Gastrocnemius medialis (tissue), 4 donors: Measurements from ENCODE around the gene ANTXR1.

Source experiments
- POLR2A ChIP-seq, 2 donors: fragments of 450-650 bp; IDR thresholded peaks; one replicate each; pipeline ENCODE4 v1.6.1; 2017; ENCODE audit warnings: antibody characterized with exemption in 2 of 2, mild to moderate bottlenecking in 2 of 2, moderate library complexity in 2 of 2
- TF ChIP-seq, protein P1 (sequence below), 5 experiments: fragments of 450-650 bp in 3 of 5; fragments of 200-600 bp in 2 of 5; sonication (generic) in 2 of 5; IDR thresholded peaks in 4 of 5; conservative IDR thresholded peaks in 1 of 5; 1 replicate in 4 of 5; 2 replicates in 1 of 5; pipeline ENCODE4 v1.5.1; 2016 to 2019; ENCODE audit warnings: antibody characterized with exemption in 5 of 5, mild to moderate bottlenecking in 3 of 5, moderate library complexity in 3 of 5

DNA sequence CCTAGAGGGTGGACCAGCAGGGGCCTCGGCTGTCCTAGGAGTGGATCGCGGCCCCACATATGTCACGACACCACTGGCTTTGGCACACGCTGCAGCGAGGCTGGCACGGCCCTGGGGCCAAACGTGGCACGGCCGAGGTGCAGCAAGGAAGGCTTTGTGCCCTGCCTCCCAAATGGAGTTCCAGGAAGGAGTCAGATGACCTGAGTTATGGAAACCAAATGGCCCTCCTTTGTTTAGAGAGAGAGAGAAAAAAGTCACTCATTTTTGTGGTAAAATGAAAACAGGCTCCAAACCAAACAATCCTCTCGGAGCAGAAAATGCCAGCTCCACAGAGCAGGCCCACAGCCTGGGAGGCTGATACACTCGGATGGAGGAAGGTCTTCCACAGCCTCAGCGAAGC, 105.6 kb downstream of the ANTXR1 start:
- TF ChIP-seq, protein P1, sequence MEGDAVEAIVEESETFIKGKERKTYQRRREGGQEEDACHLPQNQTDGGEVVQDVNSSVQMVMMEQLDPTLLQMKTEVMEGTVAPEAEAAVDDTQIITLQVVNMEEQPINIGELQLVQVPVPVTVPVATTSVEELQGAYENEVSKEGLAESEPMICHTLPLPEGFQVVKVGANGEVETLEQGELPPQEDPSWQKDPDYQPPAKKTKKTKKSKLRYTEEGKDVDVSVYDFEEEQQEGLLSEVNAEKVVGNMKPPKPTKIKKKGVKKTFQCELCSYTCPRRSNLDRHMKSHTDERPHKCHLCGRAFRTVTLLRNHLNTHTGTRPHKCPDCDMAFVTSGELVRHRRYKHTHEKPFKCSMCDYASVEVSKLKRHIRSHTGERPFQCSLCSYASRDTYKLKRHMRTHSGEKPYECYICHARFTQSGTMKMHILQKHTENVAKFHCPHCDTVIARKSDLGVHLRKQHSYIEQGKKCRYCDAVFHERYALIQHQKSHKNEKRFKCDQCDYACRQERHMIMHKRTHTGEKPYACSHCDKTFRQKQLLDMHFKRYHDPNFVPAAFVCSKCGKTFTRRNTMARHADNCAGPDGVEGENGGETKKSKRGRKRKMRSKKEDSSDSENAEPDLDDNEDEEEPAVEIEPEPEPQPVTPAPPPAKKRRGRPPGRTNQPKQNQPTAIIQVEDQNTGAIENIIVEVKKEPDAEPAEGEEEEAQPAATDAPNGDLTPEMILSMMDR (IDR thresholded peaks at IDR 0.05 in 4 of 5, conservative IDR thresholded peaks at IDR 0.05 in 1 of 5): no peak
- no peak for TF ChIP-seq POLR2A (IDR thresholded peaks at IDR 0.05)
